HG03571 (cell line): ENCODE measurements around the gene MED13L.
"Not testable (repeated sequence)": the region's sequence is repeated elsewhere in the genome, so short reads cannot be mapped to it uniquely, and the experiment has no call there.

Source experiments
- ATAC-seq: cut with Tn5 transposase; IDR thresholded peaks from one replicate; pipeline ENCODE4 v1.9.1; 2021; ENCODE audit not compliant: unreplicated experiment

The MED13L gene

GRCh38 chr12:116249938-116250337 is 27.6 kb downstream of the MED13L start:
- no peak for ATAC-seq

GRCh38 chr12:116248930-116249329 is 28.6 kb downstream of the MED13L start:
- no peak for ATAC-seq

DNA sequence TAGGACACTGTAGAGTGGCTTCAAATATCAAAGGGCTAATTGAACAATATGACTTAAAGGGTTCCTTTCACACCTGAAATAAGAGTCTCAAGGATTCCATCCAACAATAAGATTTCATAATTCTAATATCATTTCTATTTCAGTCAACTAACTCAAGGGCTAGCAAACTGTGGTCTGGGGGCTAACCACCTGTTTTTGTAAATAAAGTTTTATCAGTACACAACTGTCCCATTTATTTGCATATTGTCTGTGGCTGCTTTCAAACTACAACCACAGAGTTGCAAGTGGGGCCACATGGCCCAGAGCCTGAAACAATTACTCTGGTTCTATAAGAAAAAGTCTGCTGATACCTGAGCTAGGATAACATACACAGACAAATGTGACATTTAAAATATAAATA is 29.1 kb downstream of the MED13L start:
- ATAC-seq, result no peak

- no peak for ATAC-seq
Observed at GRCh38 chr12:116247377-116247776, 30.1 kb downstream of the MED13L start.

- ATAC-seq, result no peak
Observed at GRCh38 chr12:116246490-116247179, 30.9 kb downstream of the MED13L start.

DNA sequence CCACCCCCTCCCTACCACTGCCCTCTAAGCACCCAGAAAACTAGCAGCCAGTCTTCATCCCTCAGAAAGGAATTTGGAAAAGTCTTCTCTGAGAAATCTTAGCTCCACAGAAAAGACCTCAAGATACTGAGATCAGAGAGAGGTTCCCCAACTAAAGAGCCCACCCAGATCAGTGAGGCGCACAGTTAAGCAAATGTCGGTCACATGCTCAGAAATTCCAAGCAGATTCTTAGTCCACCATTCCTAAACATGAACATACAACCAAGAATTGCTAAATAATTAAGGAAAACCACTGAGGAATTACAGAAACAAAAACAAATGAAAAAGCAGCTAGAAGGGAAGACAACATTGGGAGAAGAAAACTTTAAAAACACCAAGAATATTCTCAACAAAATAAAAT is 32.3 kb downstream of the MED13L start:
- no peak for ATAC-seq

DNA sequence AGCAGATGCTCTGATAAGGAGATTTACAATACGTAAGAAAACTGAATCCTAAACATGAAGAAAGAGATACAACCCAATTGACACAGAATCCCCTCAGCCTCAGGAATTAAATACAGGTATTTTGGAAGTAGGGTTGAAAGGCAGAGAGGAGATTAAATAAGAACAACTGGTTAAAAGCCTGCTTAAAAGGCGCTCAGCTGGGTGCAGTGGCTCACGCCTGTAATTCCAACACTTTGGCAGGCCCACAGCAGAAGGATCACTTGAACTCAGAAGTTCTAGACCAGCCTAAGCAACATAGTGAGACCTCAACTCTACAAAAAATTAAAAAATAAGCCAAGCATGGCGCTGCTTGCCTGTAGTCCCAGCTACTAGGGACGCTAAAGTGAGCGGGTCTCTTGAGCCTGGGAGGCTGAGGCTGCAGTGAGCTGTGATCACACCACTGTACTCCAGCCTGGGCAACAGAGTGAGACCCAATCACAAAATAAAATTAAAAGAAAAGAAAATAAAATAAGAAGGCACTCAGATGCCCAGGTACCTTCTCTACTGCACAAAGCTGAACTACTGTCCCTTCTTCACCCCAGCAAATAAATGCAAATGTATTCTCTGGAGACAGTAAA is 32.9 kb downstream of the MED13L start:
- ATAC-seq, result no peak

- ATAC-seq, result no peak
Observed at GRCh38 chr12:116244001-116244400, 33.5 kb downstream of the MED13L start.

DNA sequence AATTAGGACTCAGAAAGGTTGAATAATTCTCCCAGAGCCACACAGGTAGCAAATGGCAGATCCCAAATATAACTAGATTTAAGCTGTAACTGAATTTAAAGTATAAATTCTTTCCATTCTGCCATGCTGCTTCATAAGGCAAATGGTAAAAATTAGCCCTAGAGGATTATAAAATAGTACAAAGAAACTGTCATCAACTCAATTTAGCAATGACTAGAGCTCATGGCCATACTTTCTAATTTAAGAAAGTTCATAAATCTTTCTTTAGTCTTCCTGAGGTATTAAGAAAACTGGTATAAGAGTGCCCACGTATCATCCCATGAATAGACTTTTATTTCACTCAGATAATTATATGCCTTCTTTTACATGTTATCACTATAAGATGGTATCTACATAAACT is 34.8 kb downstream of the MED13L start:
- ATAC-seq, result no peak

- ATAC-seq, result no peak
Observed at GRCh38 chr12:116241157-116241759, 36.2 kb downstream of the MED13L start.

- ATAC-seq, result not testable (repeated sequence)
Observed at GRCh38 chr12:116238570-116239119, 38.8 kb downstream of the MED13L start.

DNA sequence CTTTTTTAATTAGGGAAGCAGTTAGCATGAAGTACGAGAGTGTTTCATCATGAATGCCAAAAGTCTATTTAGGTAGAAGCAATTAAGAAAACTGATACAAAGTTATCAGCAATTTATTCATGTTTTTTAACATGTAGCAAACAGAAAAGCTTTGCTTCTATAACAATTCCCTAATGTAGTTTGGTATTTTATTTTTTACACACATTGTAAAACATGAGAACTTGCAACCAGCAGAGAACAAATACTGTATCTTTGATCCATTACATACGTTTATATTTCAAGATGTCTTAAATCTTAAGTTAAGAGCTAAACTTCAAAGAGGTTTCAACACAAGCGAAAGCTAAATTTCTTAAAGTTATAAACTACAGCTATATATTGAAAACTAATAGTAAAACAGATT is 39.3 kb downstream of the MED13L start:
- ATAC-seq, result no peak

GRCh38 chr12:116236976-116237375 is 40.5 kb downstream of the MED13L start:
- ATAC-seq, result no peak

DNA sequence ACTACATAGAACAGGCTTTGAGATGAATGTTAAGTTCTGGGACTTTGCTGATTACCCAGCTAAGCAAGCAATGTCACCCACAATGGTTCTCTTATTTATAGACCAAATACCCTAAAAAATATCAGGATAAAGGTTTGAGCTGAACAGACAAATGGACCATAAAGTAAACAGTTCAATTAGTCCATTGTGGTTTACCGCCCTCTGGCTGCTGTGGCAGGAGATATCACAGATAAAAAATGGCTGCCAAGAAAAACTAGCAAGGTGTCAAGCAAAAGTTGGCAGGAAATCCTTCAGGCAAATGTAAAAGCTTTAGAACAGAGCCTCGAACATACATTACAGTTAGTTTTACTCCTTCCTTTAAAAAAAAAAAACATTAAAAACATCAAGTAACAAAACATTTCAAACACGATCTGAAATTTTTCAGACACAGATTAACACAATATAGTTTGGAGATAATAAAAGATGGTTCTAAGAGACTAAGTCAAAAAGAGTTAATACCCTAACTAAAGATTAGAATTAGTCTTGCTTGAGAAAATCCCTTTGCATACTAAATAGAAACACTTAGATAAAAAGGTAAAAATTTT is 41.3 kb downstream of the MED13L start:
- no peak for ATAC-seq

- ATAC-seq, result not testable (repeated sequence)
Observed at GRCh38 chr12:116234148-116234547, 43.3 kb downstream of the MED13L start.

DNA sequence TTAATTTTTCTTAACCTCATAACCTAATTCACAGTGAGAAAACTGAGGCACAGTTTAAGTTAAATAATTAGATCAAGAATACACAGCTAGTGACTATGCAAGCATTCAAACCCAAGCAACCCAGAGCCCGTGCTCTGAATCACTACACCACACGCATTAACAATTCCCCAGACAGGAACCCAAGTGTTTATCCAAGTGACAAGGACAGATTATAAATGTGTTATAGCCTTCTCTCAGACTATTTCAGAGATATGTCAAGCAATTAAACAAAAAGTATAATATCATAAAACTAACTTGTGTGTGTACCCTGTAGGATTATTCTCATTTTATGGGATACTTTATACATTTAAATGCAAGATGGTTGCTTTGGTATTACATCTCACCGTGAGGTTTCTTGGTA is 43.8 kb downstream of the MED13L start:
- no peak for ATAC-seq

- no peak for ATAC-seq
Observed at GRCh38 chr12:116227811-116228210, 49.7 kb downstream of the MED13L start.

GRCh38 chr12:116226026-116226425 is 51.5 kb downstream of the MED13L start:
- no peak for ATAC-seq

DNA sequence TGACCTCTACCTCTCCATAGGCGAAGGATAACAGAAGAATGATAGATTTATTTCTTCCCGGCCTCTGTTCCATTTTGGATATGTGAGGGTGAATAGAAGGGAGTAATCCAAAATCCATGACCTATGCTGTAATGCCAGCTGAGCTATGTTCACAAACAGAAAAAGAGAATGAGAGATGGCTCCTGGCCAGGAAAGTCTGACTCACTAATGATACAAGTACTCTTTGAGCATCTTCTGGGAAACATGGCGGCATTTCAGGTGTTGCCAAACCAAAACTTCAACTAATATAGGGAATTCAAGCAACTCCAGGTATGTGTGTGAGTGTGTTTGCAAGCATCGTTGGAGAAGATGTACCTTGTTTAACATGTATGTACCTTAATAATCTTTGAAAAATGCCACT is 55.1 kb downstream of the MED13L start:
- no peak for ATAC-seq

- ATAC-seq, result no peak
Observed at GRCh38 chr12:116220756-116221155, 56.7 kb downstream of the MED13L start.

- no peak for ATAC-seq
Observed at GRCh38 chr12:116217045-116217735, 60.3 kb downstream of the MED13L start.
